Measurements from ENCODE around the gene CDH8.

DNA sequence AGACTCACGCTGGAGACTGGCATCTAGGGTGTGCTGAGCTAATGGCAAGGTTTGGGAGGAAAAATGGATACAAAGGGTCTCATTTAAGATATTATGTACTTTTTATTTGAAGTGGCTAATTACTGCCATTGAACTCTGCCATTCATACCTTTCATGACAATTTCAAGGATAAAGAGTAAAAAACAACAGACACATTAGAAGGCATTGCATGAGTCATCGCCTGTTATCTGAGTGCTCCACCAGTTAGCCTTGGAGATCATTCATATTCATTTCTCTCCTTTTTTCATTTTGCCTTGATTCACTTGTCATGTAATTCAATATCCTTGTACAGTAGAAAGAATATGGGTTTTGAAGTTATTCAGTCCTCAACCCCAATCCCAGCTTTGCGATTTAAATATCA lies 109.5 kb downstream of the CDH8 start:
- no peak for TF ChIP-seq EZH2 (IDR thresholded peaks at IDR 0.05; ENCODE audit: borderline replicate concordance)
- TF ChIP-seq, protein P1, sequence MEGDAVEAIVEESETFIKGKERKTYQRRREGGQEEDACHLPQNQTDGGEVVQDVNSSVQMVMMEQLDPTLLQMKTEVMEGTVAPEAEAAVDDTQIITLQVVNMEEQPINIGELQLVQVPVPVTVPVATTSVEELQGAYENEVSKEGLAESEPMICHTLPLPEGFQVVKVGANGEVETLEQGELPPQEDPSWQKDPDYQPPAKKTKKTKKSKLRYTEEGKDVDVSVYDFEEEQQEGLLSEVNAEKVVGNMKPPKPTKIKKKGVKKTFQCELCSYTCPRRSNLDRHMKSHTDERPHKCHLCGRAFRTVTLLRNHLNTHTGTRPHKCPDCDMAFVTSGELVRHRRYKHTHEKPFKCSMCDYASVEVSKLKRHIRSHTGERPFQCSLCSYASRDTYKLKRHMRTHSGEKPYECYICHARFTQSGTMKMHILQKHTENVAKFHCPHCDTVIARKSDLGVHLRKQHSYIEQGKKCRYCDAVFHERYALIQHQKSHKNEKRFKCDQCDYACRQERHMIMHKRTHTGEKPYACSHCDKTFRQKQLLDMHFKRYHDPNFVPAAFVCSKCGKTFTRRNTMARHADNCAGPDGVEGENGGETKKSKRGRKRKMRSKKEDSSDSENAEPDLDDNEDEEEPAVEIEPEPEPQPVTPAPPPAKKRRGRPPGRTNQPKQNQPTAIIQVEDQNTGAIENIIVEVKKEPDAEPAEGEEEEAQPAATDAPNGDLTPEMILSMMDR (IDR thresholded peaks at IDR 0.05; ENCODE audit: poor library complexity), result no peak

Measured in hepatocyte (in vitro differentiated cells).